Head of caudate nucleus (tissue), 42 donors: Measurements from ENCODE around the gene SERPINF2.
"Not testable (repeated sequence)": the region's sequence is repeated elsewhere in the genome, so short reads cannot be mapped to it uniquely, and the experiment has no call there.

Experiments used
- DNase-seq, 42 donors: peaks; one replicate each; pipeline versions ENCODE4 v3.0.0 to v3.0.0-alpha.2; 2020 to 2021; ENCODE audit warnings: mixed read lengths in 7 of 42
- intact Hi-C: fragments of 100-400 bp; cut with DNase I; formaldehyde crosslinking; loops from one replicate; pipeline ENCODE4 v1.15.0; 2022

The SERPINF2 gene

DNA sequence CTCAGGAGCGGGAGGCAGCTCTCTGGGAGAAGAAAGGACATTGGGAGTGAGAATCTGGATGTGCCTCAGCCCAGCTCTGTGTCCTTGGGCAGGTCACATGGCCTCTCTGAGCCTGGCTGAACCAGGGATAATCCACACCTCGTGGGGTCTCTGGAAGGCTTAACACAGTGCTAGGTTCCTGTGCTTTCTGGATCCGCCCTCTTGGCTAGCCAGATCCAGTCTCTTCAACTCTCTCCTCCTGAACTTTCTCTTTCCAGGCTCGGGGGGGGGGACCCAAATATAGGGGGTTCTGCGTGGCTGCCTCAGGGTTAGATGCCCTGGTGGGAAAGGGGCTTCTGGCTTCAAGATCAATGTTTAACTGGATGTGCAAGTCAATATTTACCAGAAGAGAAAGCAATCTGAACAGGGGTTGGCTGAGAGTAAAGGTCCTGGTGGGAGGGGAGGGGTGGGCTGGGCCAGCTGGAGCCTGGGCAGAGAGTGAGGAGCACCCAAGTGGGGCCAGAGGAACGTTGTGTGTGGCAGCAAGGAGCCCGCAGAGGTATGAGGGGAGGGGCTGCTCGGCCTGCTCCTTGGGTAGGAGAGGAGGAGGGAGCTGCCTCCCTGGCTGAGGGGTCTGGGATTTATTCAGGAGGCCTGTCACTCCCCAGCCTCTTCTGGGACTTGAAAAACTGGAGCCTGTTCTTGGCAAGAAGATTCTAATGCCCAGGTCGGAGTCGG, at the start of gene SERPINF2:
Gene SERPINF2 (plus strand): TSS at position 501 of the 717 bp plus-strand sequence. CDS start 2,125 bp downstream, outside the sequence.
- no peak for DNase-seq
- intact Hi-C loops = no loop called here

DNA sequence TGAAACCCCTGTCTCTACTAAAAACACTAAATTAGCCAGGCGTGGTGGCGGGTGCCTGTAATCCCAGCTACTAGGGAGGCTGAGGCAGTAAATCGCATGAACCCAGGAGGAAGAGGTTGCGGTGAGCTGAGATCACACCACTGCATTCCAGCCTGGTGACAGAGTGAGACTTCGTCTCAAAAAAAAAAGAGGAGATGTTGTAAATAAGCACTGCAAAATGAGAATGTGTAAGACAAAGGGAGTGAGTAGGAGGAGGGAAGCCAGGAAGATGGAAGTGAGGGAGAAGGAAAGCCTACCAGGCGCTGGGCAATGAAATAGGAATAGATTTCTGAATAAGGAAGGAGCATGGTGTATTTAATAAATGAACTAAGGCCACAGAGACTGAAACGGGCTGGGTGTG, 49.3 kb upstream of the SERPINF2 start:
- intact Hi-C loops = no loop called here
- no peak for DNase-seq

DNA sequence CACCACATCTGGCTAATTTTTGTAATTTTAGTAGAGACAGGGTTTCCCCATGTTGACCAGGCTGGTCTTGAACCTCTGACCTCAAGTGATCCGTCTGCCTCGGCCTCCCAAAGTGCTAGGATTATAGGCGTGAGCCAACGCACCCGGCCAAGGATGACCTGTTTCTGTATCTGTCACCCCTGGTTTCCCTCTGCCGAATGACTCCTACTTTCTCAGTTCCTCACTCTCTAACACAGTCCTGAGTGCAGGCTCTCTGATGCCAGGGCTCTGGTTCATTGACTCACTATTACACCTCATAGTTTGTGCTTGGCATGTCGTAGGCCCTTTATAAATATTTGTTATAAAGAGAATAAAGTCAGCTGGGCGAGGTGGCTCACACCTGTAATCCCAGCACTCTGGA, 47.3 kb upstream of the SERPINF2 start:
- no peak for DNase-seq
- intact Hi-C loops = no loop called here

DNA sequence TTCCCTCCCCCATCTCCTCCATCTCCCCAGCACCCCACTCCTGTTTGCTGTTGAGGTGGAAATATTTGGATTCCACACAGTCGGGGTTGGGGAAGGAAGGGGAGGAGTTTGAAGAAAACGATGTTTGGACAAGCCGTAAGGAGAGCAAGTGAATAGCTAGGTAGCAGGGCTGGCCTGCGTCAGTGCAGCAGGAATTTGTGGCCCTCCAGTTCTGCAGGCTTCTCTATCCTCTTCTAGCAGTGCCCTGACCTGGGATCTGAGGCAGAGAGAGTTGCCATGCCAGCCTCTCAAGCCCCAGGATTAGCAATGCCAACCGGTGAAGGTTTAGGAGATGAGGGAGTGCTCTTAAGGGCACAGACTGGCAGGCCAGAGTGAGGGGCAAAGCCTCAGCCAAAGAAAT, 45.0 kb upstream of the SERPINF2 start:
- intact Hi-C loops = no loop called here

DNA sequence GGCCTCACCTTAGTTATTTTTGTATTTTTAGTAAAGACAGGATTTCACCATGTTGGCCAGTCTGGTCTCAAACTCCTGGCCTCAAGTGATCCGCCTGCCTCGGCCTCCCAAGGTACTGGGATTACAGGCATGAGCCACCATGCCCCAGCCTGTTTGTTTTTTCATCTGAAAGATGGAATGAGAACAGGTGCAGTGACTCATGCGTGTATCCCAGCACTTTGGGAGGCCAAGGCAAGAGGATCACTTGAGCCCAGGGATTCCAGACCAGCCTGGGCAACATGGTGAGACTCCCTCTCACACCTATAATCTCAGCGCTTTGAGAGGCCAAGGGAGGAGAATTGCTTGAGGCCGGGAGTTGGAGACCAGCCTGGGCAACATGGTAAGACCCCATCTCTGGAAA, 42.8 kb upstream of the SERPINF2 start:
- intact Hi-C loops = not testable (repeated sequence)

More for the DNA sequence above, 45.0 kb upstream of the SERPINF2 start:
- DNase-seq = no peak

DNA sequence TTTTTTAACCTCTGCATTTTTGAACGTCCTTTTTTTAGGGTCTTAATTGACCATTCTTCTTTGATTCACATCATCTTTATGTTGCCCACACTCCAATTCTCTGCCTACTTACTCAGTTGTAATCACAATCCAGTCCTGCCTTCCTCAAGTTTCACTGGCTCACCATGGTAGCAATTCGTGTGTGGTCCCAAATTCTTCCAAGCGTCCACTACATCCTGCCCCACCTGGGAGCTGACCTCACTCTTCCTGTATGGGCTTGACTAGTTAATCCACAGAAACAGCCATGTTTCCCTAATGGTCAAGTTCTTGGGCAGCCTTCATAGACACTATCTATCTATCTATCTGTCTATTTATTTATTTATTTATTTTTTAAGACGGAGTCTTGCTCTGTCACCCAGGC, 39.6 kb upstream of the SERPINF2 start:
- DNase-seq = no peak
- intact Hi-C loops = no loop called here

More for the DNA sequence above, 42.8 kb upstream of the SERPINF2 start:
- not testable (repeated sequence) for DNase-seq

DNA sequence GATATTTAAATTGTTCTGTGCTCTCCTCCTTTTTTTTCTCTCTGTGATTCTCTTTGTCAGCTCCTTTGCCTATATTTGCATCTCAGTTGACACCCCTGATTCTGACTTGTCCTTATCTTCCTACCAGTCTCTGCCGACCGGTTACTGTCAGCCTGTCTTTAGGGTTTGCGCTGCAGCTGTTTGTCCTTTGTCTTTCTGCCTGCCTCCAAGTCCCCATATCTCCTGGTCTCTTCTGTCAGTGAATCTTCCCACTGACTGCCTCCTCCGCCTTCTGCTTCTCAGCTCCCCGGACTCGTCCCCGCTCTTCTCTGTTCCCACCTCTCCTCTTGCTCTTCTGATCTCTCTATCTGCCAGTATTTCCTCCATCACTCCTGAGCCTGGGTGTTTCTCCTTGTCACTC, 37.7 kb upstream of the SERPINF2 start:
- intact Hi-C loops = no loop called here
- no peak for DNase-seq

DNA sequence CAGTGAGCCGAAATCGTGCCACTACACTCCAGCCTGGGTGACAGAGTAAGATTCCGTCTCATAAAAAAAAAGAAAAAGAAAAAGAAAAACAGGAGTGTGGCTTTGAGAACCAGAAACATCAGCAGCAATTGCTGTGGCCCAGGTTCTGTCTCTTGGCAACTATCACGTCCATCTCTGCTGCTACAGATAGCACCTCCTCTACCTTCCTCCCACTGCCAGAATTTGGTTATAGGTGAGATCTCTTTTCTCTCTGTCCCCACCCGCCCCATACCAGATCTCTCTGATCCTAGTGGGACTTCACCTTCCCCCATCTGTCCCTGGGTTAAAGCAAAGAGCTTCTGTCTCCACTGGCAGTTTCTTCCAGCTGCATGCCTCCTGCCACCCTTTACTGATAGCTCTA, 35.6 kb upstream of the SERPINF2 start:
- DNase-seq = no peak
- intact Hi-C loops = no loop called here

DNA sequence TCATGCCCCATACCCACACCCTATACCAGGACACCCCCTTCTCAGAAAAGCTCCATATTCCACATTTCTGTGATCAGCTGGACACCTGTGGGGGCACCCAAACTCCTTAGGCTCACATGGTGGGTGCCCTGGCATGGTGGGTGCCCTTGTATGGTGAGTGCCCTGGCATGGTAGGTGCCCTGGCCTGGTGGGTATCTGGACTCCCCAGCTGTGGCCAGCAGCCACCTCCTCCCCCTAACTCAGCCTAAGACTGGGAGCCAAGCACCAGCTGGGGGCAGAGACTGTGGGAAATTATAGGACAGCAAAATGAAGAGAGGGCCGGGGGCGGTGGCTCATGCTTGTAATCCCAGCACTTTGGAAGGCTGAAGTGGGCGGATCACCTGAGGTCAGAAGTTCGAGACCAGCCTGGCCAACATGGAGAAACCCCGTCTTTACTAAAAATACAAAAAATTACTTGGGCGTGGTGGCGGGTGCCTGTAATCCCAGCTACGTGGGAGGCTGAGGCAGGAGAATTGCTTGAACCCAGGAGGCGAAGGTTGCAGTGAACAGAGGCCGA, 33.8 kb upstream of the SERPINF2 start:
- DNase-seq, intact Hi-C loops: not testable (repeated sequence)

DNA sequence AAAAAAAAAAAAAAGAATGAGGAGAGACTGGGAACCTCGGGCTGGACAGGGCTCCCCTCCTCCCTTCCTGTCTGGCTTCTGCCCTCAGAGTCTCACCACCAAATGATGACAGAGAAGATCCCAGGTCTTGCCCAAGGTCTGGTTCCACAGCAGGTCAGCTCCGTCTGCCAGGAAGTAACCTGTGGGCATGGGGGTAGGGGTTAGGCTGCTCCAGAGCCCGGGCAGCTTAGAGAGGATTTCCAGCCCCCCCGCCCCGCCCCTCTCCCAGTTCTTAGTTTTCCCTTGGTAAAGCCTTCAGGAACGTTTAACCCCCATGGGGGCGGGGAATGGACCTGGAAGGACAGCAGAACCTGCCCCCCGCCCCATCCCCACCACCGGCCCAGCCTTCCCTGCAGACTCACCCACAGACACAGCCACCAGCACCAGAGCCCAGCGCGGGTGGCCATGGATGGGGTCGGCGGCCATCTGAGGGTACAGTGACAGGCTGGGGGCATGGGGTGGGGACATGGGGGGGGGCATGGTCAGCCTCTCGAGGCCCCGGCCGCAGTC, 33.2 kb upstream of the SERPINF2 start:
- DNase-seq = no peak
- intact Hi-C loops = no loop called here

DNA sequence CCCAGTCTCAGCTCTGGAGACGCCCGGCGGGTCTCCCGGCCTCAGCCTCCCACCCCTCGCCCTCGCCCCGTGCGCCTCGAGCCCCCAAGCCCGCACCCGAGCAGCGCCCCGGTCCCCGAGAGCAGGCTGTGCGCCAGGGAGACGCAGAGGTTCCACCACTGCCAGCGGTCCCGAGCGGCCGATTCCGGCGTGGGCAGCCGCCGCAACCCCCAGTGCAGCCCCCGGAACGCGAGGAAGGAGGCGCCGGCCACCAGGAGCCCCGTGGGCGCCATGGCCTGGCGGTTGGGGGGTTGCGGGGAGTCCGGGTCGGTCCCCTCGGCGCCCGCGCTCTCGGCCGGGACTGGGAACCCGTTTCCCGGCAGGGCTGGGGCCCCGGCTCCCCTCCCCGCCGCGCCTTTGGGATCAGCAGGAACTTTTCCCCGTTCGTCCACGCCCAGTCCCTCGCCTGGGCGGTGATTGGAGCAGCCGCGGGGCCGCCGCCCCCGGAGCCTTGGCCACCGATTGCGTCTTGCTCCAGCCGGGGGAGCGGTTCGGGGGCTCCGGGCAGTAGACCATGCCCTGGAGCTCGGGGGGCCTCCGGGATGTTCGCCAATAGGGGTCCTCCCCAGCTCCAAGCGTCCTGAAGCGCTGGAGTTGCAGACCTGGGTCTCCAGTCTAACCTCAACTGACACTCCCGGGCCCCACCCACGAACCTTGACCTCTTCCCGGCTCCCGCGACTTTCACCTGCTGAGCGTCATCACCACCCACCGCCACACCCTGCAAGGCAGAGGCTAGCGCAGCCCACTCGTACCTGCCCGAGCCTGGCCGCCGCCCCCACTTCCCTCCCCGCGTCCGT, 32.5 kb upstream of the SERPINF2 start, which contains the start of gene TLCD2:
Gene TLCD2 (minus strand): TSS at position 407 of the 836 bp plus-strand sequence. CDS start 135 bp downstream, at position 272.
- intact Hi-C loops = loop anchor here (10.0 kb wide), 2 partner anchors 135 to 335 kb away; partner anchors contain the start of gene OVCA2
- DNase-seq = peak in 18 of 42 donors; percentile 20 to 64 (median 38)

DNA sequence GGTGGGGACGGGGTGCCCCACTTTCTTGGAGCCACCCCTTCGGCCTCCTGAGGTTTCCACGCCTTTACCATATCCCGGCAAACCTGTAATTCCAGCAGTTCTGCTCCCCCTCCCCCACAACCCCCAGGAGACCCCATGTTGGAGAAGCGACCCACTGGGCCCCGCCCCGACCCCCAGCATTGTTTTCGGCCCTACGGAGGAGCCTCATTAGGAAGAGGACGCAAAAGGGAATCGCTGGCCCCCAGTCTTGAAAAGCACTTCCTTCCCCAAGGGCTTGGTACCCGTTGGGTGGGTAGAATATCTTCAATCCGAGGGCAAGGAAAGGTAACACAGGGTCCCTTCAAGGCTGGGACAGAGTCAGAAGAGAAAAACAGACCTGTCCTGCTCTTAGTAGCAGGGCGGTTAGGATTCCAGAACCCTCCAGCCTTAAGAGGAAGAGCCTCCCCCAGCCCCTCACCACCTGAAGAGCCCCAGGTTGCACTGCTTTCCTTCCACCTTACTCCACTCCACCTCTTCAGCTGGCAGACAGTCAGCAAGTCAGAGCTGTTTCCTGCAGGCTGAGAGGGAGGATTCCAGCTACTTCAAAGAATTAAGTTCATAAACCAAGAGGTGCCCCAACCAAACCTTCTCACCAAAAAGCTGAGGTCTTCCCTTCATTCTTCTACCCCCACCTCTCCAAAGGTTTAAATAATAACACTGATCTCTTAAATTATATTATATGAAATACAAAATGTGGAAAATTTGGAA, 31.7 kb upstream of the SERPINF2 start:
- peak in 1 of 42 donors; percentile 50 for DNase-seq
- intact Hi-C loops = loop anchor here (10.0 kb wide), 2 partner anchors 136 to 334 kb away; partner anchors contain the start of gene OVCA2

DNA sequence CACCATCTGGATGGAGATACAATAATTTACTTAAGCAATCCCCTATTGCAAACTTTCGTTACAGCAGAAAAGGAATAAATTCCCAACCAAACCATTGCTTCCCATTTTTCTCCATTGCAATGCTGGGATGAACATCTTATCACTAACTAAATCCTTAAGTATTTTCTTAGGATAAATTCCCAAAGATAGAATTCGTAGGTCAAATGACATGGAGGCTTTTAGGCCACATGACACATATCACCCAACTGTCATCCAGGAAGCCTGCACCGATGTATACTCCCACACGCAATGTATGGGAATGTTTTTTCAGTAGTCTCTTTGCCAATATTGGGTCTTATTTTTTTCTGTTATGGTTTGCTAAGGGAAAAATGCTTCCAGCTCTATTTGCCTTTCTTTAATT, 30.9 kb upstream of the SERPINF2 start:
- intact Hi-C loops = loop anchor here (10.0 kb wide), 2 partner anchors 137 to 333 kb away; partner anchors contain the start of gene OVCA2
- no peak for DNase-seq

DNA sequence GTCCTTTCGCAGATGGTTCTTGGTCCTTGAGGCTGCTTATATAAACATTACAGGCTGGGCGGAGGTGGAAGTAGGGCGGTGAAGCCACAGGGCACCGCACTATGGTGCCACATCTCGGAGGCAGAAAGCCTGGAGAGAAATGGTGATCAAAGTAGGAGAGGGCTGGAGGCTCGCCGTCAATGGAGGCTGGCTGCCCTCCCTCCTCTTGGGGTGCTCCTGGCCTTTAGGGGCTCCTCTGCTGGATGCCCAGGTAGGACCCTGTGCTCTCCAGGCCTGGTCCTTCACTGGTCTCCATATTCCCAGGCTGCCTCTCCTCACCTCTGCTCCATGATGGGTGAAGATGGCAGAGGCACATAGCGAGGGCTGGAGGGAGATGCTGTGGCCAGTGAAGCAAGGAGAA, 30.4 kb upstream of the SERPINF2 start:
- DNase-seq = no peak
- intact Hi-C loops = loop anchor here (10.0 kb wide), 2 partner anchors 137 to 333 kb away; partner anchors contain the start of gene OVCA2

DNA sequence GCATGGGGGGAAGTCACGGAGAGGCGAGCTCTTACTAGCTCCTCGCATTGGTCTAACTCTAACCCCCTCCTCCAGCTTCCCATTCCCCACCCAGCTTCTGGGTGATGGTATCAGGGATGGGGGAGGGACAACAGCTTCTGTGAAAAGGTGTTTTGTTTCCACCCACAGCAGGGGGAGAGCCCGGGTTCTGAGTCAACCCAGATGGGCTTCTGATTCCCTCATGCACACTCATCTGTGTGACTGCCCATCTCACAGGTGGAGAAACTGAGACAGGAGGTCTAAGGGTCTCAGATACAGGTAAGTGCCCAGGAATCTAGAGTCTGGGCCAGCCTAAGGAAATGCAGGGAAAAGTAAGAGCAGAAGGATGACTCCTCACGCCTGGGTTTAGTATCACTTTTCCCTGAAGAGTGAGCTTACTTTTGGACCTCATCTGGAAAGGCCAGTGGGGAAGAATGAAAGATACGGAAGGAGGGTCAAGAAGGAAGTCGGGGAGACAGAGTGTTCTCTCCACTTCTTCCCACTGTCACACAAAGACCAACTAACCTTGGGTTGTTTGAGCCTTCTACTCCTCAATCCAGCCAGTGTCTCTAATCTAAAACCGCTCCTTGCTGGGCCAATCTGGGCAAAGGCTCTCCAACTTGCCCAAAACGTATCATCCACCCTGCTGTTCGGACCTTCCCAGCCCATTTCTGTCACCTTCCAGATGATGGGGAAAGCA, 29.4 kb upstream of the SERPINF2 start:
- DNase-seq = no peak
- intact Hi-C loops = loop anchor here (10.0 kb wide), 2 partner anchors 139 to 331 kb away; partner anchors contain the start of gene OVCA2

DNA sequence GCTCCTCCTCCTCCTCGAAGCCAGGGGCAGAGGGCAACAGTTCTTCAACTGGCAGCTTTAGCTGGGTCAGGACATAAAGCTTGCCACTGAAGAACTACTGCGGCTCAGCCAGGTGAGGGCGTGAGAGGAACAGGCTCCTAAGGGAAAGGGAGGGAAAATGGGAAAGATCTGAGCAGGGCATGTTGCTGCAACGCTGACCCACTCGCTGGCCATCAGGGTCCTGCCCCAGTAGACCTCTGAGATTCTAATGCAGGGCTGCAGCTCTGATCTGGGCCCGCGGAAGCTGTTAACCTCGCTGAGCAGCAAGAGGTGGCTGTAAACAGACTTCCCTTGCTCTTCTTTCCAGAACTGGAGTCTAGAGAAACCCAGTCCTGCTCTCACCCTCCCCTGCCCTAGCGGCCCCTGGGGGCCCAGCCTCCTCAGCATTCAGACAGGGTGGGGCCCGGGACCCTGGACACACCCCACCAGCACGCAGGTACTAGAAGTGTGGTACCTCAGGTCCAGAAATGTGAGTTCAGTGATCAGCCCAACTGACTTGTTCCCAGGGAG, 28.7 kb upstream of the SERPINF2 start:
- DNase-seq = peak in 11 of 42 donors; percentile 35 to 64 (median 46)

DNA sequence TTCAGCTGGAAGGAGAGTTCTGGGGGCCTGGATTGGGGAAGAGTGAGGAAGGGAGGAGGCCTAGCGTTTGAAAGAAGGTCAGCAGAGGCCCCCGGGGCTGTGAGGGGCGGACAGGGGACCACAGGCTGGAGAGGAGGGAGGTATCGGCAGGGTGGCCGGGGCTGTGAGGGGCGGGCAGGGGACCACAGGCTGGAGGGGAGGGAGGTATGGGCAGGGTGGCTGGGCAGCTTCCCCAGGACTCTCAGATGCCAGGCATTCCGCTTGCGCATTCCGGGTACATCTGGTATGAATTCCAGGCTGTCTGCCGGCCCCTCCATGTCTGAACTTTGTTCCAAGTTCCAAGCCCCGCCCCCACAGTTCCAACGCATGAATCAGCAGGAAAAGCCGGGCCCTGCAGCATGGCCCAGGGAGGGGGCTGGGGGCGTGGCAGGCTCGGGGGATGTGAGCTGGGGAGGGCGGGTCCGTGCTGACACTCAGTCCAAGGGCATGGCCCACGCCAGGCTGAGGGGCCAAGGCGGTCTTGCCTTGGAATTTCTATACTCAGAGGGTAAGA, 28.2 kb upstream of the SERPINF2 start:
- intact Hi-C loops = loop anchor here (10.0 kb wide), 2 partner anchors 140 to 330 kb away; partner anchors contain the start of gene OVCA2
- DNase-seq = peak; percentile 62 to 95 (median 81)

More for the DNA sequence above, 28.7 kb upstream of the SERPINF2 start:
- intact Hi-C loops = loop anchor here (10.0 kb wide), 2 partner anchors 139 to 331 kb away; partner anchors contain the start of gene OVCA2
